Measurements from ENCODE around the gene CILP2.

CILP2 gene

GRCh38 chr19:19559931-19560330, 21.9 kb downstream of the CILP2 start:
- no peak for DNase-seq

DNA sequence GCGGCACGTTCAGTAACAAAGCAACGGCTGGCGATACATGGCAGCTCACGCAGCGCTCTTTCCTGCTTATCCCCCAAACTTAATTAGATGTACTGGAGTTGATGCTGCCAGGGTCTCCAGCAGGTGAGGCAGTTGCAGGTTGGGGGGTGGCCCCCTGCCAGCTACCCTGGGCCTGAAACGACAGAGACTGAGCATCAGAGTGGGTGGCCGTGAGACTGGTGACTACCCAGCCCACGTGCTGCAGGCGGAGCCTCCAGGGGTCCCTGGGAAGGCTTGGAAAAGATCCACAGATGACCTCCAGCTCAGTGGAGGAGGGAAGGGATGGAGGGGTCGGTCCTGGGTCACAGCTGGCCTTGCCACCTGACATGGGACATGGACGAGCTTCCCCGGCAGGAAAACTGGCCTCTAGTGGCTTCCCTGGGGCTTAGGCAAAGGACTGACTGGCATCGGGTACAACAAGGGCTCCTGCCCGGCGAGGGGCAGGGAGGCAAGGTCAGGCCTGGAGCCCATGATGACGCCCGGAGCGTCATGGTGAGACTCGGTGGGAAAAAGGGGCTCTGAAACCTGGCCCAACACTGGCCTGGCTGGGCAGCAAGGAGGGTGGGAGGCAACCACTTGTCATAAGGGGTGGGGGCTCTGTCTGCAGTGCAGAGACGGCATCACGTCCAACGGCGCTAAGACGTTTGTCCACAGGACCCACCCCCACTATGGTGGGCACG, 24.0 kb downstream of the CILP2 start:
- no peak for DNase-seq

DNA sequence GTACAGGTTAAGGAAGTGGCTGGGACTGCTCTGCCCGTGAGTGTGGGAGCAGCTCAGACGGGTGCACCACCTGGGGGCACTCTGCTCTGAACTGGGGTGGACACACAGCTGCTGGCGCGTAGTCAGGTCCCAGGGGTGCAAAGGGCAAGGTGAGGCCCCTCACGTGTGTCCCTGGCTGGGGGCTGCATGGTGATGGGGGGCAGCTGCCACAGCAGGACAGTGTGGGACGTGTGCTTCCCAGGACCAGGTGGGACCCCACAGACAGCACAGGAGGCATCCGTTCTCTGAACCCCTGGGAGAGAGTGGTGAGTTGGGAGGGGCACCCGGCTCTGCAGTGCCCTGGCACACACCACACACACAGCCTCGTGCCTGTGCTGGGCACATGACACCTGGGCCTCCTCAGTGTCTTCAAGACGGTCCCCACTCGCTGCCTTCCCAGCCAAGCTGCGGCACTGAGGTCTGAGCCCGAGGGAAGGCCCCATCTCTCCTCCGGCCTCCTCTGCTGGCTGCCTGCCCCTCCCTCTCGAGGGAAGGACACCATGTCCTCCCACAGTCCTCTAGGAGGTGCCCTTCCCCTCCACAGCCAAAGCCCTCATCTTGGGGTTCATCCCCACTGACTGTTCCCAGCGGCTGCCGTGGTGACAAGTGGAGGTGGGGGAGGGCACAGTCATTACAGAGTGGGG, 24.7 kb downstream of the CILP2 start:
- no peak for DNase-seq

GRCh38 chr19:19563348-19563848, 25.3 kb downstream of the CILP2 start:
- DNase-seq, result no peak

GRCh38 chr19:19566306-19566705, 28.2 kb downstream of the CILP2 start:
- DNase-seq, result no peak

GRCh38 chr19:19567391-19567790, 29.3 kb downstream of the CILP2 start:
- no peak for DNase-seq

- no peak for DNase-seq
These were observed 31.0 kb downstream of the CILP2 start for GRCh38 chr19:19568802-19569756.

DNA sequence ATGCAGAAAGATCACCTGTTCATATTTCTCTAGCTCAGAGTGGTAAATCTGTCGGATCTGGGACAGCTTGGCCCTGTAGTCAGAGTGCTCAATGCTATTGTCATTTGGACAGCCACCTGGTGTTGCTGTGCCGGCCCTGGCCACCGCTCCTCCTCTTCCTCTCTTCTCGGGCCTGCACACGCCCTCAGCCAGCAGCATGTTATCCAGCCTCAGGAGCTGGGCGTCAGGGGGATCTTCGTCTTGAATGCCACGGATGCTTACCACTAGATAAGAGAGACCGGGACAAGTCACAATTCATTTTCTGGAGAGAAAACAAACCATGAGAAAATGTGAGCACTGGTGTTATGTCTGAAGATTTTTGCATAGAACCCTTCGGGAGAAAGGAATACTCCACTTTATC, 32.5 kb downstream of the CILP2 start:
- DNase-seq, result no peak

DNA sequence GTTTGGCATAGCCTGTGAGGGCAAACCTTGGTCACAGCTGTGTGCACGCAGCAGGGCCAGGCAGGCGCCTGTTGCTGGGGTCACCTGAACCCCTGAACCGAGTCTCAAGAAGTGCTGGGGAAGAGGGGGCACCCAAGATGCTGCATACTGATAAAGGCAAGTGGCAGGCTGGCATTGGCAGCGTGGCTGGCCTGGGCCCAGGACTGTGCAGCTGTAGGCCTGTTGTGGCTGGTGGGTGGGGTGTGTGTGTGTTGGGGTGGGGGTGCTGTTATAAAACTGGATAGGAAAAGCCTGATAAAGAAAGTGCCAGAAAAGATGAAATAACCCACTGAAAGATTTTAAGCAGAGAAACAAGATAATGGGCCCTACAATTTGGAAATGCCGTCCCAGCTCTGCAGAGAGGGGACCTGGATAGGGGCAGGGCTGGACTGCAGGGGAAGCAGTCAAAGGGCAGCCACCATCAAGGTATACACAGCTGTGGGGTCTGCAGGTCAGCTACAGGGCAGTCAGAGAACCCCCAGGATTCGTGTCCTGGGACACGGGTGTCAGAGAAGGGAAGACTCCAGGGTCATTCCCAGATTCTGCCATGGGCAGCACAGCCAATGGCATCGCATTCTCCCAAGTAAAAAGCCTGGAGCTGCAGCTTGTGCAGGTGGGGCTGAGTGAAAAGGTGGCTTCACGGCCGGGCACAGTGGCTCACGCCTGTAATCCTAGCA, 33.2 kb downstream of the CILP2 start:
- DNase-seq, result no peak

DNA sequence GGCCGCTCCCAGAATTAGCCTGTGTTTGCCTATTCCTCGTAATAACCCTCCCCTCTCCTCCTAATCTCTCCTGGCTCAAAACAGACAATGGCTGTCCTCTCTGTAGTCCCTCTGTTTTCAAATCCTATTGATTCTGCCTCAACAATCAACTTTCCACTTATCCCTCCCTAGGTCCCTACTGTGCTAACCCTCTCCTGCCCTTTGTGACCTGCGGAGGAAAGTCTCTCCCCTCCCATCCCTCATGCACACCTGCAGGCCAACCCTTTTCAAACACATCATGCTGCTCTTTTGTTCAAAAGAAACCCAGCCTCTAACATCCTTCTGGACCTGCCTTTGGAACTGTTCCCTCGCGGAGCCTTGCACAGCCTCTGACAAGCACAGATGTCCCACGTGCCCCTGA, 37.3 kb downstream of the CILP2 start:
- DNase-seq, result no peak

- no peak for DNase-seq
These were observed 40.2 kb downstream of the CILP2 start for GRCh38 chr19:19578252-19578651.

- no peak for DNase-seq
These were observed 41.7 kb downstream of the CILP2 start for GRCh38 chr19:19579533-19580361.

GRCh38 chr19:19580418-19580817, 42.4 kb downstream of the CILP2 start:
- no peak for DNase-seq

DNA sequence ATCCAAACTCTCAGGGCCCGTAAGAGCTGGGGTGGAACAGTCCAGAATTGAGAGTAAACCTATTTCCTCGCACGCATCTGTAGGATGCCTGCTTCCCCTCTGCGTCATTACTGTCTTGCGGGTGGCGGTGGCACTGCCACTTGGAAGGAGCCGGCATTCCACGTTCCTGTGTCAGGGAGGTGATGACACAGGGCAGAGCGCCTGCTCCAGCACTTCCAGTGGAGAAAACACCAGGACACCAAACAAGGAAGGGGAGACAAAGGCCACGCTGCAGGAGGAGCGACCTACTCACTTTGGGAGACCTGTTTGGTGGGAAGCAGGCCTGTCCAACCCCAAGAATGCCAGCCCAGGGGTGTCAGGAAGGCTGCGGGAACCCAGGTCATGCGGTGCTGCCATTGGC, 43.3 kb downstream of the CILP2 start:
- no peak for DNase-seq

- no peak for DNase-seq
These were observed 44.4 kb downstream of the CILP2 start for GRCh38 chr19:19582471-19582870.

GRCh38 chr19:19584356-19584755, 46.3 kb downstream of the CILP2 start:
- DNase-seq, result no peak

DNA sequence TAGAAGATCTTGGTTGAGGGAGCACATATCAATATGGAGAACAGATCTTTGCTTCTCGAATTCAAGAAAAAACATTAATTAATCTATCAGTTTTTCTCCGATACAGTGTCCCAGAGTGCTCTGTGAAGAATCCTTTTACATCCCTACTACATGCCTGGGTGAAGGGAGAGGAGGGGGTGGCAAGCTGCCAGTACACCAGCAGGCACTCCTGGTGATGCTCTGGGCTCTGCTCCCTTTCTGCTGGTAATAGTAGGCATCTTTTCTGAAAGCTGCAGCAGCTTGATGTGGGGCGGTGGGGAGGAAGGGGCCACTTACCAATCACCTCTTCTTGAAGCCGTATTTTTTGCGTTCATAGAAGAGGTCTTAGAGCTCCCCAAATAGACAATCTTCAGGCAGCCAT, 49.7 kb downstream of the CILP2 start:
- DNase-seq, result peak in 2 of 56 donors; percentile 3 to 4

DNA sequence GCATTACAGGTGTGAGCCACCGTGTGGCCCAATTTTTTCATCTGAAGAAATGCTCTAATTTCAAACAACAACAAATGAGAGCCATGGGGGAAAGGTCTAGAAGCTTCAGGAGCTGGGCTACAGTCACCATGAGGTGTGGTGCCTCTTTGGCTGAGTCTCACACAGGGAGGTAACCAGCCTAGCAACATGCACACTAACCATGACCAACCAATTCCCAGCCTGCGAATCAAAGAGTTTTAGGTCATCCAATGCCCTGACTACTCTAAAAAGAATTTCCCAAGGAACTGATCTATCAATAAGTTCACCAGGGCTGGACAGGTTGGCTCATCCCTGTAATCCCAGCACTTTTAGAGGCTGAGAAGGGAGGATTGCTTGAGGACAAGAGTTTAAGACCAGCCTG, 50.5 kb downstream of the CILP2 start:
- no peak for DNase-seq

DNA sequence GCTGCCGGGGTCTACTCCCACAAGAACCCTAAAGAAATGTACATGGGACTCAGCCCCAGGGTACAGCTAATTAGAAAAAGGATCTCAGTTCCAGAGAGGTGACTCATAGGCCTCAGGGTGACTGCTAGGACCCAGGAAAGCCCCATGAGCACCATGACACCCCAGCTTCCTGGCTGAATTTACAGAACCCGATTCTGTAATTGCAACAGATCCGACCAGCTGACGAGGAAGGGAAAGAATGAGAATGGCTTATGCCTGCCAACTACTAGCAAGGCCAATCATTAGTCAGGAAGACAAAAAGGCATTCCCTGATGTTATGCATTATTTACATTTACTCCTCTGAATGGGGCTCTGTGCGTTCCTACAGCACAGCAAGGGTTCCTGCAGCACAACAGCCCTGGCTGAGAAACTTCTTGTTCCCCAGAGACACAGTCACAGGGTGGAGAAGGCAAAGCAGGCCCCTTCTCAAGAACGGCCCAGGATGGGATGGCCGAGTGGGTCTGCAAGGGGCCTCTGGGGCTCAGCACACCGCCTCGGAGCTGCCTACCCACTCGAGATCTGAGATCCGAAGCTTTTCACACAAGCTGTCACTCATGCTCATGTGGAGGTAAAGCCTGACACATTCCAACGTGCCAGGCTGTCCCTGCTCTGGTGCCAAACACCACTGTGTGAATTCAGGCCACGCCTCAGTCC, 53.2 kb downstream of the CILP2 start:
- peak in 1 of 56 donors; percentile 25 for DNase-seq

DNA sequence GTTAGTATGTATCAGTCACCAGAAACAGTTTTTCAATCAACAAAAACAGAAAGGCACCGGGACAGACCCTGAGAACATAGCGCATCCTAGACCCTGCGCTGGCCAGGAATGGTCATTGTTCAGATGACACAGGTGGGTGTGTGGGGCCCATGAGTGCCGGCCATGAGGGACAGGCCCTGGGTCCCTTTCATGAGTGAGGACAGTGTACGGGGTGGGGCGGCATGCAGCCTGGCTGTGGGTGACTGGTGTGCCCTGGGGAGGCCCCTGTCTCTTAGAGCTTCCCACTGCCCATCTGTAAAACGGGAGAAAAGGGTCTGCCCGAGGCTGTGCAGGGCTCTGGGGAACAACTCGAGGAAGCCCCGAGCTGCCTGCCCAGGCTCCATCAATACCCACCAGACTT, 54.6 kb downstream of the CILP2 start:
- DNase-seq, result no peak
